ENCODE data around the gene CPNE2.

- TF ChIP-seq REST (IDR thresholded peaks at IDR 0.05; ENCODE audit: insufficient read depth in 1 of 2, low read depth in 2 of 2, low read length in 1 of 2), result no peak
- TF ChIP-seq TCF7L2 (IDR thresholded peaks at IDR 0.05; ENCODE audit: low read depth, low read length), result no peak
- TF ChIP-seq CTCF (IDR thresholded peaks at IDR 0.05), result no peak
- TF ChIP-seq POLR2AphosphoS5 (IDR thresholded peaks at IDR 0.05; ENCODE audit: low read depth, low read length), result no peak
- no peak for TF ChIP-seq SIN3A (IDR thresholded peaks at IDR 0.05; ENCODE audit: borderline replicate concordance, insufficient read depth, low read depth, low read length)
Measured at GRCh38 chr16:57066625-57067024, 25.8 kb upstream of the CPNE2 start.
